ENCODE results near the gene SLC11A1.

SLC11A1 gene

DNA sequence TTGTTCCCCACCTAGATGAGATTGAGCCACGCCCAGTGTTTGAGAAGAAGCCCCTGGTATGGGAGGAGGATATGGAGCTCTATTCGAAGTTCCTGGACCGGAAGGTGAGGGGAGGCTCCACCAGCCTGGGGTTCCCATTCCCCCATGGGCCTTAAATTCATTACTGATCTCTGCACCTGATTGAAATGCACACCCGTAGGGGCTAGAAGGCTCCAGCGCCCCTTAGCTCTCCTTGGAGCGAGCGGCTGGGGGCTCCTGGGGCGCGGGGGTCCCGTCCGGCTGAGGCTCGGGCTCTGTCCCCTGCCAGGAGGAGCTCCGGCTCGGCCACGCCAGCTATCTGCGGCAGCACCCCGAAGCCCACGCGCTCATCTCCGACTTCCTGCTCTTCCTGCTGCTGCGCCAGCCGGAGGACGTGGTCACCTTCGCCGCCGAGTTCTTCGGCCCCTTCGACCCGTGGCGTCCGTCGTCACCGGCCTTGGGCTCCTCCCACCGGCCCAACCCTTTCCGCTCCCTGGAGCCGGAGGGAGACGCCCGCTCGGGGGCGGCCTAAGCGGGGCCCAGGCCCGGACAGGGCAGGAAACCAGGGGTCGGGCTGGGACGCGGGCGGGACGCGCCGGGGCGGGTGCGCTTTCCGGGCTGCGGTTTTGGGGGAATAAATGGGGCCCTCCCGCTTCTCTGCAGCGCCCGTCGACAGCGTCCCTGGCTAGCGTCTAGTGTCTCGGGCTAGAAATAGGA, 14.5 kb upstream of the SLC11A1 start:
- DNase-seq = peak; percentile 99

DNA sequence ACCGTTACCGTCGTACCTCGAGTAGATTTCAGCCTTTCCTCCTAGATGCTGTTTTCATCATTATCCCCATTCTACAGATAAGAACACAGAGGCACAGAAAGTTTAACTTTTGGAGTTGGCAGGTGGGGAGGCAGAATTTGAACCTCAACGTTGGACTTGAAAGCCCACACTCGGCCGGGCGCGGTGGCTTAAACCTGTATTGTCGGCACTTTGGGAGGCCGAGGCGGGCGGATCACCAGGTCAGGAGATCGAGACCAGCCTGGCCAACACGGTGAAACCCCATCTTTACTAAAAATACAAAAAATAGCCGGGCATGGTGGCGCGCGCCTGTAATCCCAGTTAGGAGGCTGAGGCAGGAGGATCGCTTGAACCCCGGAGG, 13.9 kb upstream of the SLC11A1 start:
- DNase-seq = no peak

DNA sequence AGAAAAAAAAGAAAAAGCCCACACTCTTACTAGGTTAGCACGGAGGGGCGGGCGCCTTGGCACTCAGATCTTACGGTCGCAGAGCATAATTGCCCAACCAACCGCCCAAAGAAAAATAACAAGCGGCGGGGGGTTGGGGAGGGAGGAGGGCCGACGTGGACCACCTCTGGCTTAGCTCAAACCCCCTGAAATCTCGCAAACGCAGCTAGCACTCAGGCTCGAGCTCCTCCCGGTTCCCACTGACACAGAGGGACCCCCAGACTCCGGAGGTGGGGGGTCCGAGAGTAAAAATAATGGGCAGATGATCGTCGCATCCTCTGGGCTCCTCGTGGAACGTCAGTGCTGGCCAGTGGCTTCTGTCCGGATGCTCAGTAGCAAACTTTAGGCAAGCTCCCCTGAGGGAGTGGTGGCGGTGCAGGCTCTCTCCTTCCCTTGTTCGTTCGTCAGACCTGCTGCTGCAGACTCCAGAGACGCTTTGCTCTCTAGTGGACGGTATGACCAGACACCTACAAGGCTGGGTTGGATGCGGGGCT, 13.4 kb upstream of the SLC11A1 start:
- DNase-seq = peak; percentile 47 to 51

DNA sequence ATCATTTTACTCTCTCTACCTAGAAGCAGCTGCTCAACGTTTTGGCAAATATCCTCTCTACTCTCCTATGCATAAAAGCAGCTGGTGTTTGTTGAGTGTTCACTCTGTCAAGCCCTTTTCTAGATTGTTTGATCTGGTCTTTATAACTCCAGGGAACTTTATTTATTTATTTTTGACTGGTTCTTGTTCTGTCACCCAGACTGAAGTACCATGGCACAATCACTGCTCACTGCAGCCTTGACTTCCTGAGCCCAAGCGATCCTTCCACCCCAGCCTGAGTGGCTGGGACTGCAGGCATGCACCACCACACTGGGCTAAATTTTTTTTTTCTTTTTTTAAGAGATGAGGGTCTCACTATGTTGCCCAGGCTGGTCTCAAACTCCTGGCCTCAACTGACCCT, 12.7 kb upstream of the SLC11A1 start:
- peak; percentile 43 to 64 for DNase-seq

DNA sequence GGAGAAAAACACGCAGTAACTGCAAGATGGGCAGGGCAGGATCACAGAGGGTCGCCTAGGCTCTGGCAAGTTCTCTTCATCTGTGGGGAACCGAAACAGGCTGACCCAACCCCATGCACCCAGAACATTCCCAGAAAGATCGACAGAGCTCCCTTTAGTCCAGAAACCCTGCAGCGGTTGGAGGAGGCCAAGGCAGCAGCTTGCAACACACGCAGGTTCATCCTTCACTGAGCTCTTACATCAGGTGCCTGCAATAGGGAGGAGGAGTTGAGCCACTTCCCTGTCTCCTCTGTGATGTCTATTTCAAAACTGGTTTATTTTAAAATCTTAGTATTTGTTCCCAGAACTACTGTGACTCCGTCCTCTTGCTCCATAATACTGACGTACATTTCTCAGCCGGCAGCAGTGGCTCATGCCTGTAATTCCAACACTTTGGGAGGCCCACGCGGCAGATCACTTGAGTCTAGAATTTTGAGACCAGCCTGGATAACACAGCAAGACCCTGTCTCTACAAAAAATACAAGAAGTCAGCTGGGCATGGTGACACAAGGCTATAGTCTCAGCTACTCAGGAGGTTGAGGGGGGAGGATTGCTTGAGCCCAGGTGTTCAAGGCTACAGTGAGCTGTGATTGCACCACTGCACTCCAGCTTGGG, 11.5 kb upstream of the SLC11A1 start:
- peak; percentile 97 to 99 for DNase-seq

DNA sequence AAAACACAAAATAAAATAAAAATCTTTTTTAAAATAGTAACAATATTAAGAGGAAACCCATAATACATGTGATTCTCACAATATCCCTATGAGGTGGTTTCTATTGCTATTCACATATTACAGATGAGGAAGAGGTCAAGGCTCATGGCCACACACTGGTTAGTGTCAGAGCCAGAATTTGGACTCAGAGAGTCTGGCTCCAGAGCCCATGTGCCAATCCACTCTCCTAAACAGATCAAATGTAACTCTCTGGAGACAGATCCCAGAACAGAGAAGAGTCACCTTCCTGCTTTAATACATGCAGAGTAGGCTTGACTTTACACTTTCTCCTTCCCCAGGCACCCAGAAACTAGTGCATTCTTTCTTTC, 10.1 kb upstream of the SLC11A1 start:
- DNase-seq = peak; percentile 63 to 66

DNA sequence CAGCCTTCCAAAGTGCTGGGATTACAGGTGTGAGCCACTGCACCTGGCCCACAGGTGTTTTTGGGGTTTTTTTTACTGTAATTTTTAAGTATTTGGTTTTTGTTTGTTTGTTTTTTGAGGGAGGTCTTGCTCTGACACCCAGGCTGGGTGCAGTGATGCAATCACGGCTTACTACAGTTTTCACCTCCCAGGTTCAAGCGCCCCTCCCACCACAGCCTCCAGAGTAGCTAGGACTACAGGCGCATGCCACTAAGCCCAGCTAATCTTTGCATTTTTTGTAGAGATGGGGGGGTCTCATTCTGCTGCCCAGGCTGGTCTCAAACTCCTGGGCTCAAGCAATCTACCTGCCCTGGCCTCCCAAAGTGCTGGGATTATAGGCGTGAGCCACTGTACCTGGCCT, 7.3 kb upstream of the SLC11A1 start:
- no peak for DNase-seq

DNA sequence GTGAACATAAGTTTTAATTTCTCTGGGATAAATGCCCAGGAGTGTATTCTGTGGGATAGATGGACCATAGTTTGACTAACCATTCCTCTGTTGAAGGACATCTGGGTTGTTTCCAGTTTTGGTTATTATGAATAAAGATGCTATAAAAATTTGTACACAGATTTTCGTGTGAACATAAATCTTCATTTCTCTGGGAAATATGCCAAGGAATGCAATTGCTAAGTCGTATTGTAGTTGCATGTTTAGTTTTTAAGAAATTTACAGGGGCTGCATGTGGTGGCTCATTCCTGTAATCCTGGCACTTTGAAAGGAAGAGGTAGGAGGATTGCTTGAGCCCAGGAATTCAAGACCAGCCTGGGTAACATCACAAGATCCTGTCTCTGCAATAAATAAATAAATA, 6.9 kb upstream of the SLC11A1 start:
- peak in 1 of 2 donors; percentile 38 for DNase-seq

DNA sequence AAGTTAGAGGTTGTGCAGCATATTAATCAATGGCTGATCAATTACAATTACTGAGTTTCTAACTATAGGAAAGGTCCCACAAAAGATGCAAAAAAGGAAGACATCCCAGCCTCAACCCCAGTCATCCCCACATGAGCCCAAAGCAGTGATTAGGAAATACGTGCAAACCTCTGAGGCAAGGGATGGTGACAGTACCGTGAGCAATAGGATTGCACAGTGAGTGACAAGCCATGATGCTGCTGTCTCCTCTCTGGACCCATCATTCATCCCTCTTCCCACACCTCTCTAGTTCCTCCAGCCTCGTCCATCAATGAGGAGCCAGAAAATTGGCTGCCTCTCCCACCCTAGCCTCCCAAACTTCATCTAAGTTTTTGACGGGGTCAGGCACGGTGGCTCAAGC, 4.0 kb upstream of the SLC11A1 start:
- peak; percentile 95 for DNase-seq

DNA sequence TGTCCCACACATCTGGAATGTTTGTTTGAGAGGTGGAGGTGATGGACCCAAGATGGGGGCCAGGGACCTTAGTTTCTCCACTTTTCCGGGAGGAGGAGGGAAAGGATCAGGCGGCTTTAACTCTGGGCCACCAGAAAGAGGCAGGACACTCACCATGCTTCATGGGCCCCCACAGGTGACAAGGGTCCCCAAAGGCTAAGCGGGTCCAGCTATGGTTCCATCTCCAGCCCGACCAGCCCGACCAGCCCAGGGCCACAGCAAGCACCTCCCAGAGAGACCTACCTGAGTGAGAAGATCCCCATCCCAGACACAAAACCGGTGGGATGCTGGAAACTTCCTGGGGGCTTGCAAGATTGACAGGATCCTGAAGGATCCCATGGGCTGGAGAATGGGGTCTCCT, 712 bp downstream of the SLC11A1 start:
- peak in 1 of 2 donors; percentile 1 for DNase-seq

DNA sequence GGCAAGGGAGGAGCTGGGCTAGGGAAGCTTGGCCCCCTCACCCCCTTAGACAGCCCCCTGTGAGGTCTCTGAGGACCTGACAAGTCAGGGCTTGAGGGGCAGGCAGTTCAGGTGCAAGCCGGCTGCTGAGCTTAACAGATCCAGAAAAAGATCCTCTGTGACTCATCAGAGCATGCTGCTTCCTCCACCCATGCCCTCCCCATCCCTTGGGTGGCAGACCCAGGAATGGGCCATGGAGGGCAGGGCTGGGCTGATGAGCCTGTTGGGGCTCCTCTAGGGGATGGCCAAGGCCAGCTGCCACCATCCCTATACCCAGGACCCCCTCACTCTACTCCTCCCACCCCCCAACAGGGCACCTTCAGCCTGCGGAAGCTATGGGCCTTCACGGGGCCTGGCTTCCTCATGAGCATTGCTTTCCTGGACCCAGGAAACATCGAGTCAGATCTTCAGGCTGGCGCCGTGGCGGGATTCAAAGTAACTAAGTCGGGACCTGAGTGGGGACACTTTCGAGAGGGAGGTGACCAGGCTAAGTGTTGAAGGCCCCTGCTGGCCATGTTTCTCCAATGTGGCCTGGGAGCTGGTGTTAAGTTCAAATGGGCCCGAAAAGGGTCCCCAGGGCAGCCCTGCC, 1.9 kb downstream of the SLC11A1 start:
- peak; percentile 45 to 72 for DNase-seq

DNA sequence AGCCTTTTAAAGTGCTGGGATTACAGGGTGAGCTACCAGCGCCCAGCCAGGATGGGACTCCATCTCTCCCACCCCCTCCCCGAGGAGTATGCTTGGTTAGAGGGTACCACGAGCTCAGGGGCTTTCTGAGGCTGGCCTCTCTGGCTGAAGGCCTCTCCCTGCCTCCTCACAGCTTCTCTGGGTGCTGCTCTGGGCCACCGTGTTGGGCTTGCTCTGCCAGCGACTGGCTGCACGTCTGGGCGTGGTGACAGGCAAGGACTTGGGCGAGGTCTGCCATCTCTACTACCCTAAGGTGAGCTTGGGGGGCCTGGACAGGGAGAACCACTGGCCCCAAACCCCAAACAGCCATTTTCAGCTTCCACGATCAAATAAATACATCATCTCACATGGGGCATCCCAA, 2.9 kb downstream of the SLC11A1 start:
- peak in 1 of 2 donors; percentile 2 for DNase-seq

DNA sequence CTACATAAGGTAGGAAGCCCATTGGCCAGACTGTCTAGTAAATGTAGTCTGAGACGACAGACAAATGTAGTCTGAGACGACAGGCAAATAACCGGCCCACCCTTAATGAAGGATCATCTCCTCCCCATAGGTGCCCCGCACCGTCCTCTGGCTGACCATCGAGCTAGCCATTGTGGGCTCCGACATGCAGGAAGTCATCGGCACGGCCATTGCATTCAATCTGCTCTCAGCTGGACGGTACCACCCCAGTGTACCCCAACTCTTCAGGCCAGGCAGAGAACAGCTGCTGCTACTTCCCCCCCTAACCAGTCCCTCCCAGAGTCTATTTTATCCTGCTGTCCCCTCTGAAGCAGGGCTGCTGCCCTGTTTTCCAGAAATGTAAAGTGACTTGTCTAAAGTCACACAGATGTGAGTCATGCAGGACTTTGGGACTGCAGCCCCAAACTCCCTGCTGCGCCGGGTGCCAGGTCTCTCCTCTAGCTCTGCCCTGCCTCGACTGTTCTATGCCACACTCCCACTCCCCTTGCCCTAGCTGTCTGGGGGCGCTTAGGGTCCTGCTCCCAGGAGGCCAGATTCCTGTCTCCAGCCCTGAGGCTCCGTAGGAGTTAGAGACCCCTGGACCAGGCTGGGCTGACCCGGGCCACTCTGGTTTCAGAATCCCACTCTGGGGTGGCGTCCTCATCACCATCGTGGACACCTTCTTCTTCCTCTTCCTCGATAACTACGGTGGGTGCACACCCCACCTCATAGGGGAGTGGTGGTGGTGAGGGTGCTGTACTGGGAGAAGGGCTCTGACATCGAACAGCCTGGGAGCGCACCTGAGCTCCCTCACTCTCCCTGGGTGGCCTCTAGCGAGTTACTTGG, 4.7 kb downstream of the SLC11A1 start:
- DNase-seq = peak; percentile 7 to 40

DNA sequence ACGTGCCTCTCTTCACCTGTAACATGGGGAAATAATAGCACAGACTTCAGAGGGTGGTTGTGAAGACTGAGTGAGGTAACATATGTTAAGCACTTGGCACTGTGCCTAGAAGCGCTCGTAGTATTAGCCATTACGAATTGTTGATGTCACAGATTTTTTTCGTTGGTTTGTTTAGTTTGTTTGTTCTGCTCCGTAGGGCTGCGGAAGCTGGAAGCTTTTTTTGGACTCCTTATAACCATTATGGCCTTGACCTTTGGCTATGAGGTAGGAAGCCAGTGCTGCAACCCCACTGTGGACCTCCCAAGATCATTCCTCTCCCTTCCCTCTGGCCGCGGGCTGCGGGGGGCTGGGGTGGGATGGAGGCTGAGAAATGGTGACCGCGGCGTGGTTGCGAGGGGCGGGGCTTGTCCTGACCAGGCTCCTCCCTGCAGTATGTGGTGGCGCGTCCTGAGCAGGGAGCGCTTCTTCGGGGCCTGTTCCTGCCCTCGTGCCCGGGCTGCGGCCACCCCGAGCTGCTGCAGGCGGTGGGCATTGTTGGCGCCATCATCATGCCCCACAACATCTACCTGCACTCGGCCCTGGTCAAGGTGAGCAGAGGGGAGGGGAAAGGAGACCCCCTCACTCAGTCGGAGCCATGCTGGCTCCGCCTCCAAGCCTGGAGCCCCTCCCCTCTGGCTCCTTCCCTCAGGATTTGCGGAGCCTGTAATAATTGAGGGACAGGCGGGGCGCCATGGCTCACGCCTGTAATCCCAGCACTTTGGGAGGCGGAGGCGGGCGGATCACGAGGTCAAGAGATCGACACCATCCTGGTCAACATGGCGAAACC, 5.5 kb downstream of the SLC11A1 start:
- DNase-seq = peak; percentile 66 to 70

DNA sequence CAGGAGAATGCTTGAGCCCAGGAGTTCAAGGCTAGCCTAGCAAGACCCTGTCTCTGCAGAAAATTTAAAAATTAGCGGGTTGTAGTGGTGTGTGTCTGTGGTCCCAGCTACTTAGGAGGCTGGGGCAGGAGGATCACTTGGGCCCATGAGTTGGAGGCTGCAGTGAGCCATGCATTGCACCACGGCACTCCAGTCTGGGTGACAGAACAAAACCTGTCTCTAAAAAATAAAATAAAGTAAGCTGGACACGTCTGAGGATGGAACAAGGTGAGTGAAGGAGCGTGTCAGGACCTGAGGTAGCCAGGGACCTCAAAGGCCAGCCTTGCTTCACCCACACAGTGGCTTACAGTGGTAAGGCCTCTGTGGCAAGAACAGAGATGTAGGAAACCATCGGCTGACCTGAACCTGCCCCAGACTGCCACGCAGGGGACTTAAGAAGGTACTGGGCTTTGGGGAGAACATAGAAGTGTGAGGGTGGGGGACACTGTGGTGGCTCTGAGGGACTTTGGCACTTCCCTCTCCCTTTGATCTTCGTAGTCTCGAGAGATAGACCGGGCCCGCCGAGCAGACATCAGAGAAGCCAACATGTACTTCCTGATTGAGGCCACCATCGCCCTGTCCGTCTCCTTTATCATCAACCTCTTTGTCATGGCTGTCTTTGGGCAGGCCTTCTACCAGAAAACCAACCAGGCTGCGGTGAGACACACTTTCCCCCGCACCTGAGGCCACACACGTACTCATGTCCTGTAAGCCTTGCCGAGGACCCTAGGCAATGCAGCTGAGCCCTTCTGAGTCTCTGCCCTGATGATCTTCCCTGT, 7.5 kb downstream of the SLC11A1 start:
- no peak for DNase-seq

DNA sequence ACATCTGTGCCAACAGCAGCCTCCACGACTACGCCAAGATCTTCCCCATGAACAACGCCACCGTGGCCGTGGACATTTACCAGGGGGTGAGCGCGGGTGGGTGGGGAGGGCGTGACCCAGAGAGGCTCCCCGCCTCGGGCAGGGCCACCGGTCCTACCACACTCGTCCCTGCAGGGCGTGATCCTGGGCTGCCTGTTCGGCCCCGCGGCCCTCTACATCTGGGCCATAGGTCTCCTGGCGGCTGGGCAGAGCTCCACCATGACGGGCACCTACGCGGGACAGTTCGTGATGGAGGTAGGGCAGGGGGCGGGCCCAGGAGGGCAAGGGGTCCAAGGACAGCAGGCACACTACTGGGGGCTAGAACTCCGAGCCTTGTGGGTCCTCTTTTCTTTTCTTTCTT, 9.1 kb downstream of the SLC11A1 start:
- DNase-seq = no peak

DNA sequence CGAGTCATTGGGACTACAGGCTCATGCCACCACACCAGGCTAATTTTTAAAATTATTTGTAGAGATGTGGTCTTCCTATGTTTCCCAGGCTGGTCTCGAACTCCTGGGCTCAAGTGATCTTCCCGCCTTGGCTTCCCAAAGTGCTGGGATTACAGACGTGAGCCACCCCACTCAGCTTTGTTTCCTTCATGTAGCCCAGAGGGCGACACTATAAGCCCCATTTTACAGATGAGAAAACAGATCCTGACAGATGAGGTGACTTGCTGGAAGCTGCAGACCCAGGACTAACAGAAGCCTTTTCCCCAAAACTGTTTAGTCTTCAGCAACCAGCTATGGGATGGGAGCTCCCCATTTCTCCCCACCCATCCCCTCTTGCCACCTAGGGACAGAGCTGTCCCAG, 10.4 kb downstream of the SLC11A1 start:
- DNase-seq = no peak

DNA sequence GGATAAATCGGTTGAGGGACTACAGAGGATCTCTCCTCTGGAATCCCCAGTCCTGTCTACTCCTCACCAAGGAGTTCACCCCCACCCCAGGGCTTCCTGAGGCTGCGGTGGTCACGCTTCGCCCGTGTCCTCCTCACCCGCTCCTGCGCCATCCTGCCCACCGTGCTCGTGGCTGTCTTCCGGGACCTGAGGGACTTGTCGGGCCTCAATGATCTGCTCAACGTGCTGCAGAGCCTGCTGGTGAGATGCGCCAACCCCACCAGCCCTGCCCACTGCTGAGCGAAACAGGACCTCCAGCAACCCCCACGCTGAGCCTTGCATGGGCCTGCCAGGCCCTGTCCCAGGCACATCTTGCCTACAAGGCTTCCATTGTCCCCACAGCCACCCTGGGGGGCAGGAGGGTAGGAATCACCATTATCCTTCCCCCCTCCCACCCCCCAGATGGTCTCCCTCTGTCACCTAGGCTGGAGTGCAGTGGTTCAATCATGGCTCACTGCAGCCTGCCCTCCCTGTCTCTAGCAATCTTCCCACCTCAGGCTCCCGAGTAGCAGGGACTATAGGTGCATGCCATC, 10.9 kb downstream of the SLC11A1 start:
- peak in 1 of 2 donors; percentile 8 for DNase-seq

DNA sequence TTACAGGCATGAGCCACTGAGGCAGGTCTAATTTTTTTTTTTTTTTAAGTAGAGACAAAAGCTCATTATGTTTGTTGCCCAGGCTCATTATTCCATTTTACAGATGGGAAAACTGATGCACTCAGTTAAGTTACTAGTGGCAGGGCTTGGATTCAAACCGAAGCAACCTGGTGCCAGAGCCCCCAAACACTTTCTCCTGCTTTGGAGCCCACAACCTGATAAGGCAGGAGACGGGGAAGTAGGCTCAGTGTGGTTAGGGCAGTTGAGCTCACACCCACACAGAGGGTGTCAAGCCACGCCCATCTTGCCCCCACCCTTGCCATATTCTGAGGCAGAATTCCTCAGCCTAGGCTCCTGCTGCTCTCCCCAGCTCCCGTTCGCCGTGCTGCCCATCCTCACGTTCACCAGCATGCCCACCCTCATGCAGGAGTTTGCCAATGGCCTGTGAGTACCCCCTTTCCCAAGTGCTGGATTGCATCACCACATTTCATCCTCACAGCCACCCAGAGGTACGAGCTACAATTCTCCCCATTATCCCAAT, 11.7 kb downstream of the SLC11A1 start:
- peak; percentile 58 to 76 for DNase-seq

Data from inflammatory macrophage (primary cell).